OCI-LY7 (cell line): ENCODE results near the gene SEC23A.

Experiments used
- EZH2phosphoT487 ChIP-seq: fragments of 200-600 bp; sonication (generic); IDR thresholded peaks from 2 replicates; pipeline ENCODE4 v1.6.1; 2018; ENCODE audit warnings: low read depth, borderline replicate concordance, mild to moderate bottlenecking, mixed run types, antibody characterized with exemption, low read length, moderate library complexity, mixed read lengths
- TF ChIP-seq, protein P1 (sequence below): fragments of 200-600 bp; sonication (generic); conservative IDR thresholded peaks from 2 replicates; pipeline ENCODE4 v1.5.1; 2014; ENCODE audit warnings: mild to moderate bottlenecking, antibody characterized with exemption, low read length, moderate library complexity, mixed read lengths

GRCh38 chr14:39028620-39029019, 74.4 kb downstream of the SEC23A start:
- TF ChIP-seq, protein P1, sequence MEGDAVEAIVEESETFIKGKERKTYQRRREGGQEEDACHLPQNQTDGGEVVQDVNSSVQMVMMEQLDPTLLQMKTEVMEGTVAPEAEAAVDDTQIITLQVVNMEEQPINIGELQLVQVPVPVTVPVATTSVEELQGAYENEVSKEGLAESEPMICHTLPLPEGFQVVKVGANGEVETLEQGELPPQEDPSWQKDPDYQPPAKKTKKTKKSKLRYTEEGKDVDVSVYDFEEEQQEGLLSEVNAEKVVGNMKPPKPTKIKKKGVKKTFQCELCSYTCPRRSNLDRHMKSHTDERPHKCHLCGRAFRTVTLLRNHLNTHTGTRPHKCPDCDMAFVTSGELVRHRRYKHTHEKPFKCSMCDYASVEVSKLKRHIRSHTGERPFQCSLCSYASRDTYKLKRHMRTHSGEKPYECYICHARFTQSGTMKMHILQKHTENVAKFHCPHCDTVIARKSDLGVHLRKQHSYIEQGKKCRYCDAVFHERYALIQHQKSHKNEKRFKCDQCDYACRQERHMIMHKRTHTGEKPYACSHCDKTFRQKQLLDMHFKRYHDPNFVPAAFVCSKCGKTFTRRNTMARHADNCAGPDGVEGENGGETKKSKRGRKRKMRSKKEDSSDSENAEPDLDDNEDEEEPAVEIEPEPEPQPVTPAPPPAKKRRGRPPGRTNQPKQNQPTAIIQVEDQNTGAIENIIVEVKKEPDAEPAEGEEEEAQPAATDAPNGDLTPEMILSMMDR = no peak
- no peak for TF ChIP-seq EZH2phosphoT487
